HG02852 (cell line): ENCODE measurements around the gene BGN.

Experiments
- ATAC-seq: cut with Tn5 transposase; IDR thresholded peaks from one replicate; pipeline ENCODE4 v1.9.1; 2021; ENCODE audit warnings: mild to moderate bottlenecking, moderate library complexity; ENCODE audit not compliant: unreplicated experiment

The BGN gene

GRCh38 chrX:153481043-153481442 lies 13.7 kb upstream of the BGN start:
- no peak for ATAC-seq

- ATAC-seq: no peak
These were observed 12.3 kb upstream of the BGN start for GRCh38 chrX:153482376-153483015.

- ATAC-seq: no peak
These were observed 9.2 kb upstream of the BGN start for GRCh38 chrX:153485396-153486080.

GRCh38 chrX:153486171-153486570 lies 8.6 kb upstream of the BGN start:
- no peak for ATAC-seq

- no peak for ATAC-seq
These were observed 7.1 kb upstream of the BGN start for GRCh38 chrX:153487590-153488071.

GRCh38 chrX:153488231-153488914 lies 6.4 kb upstream of the BGN start:
- ATAC-seq: no peak

GRCh38 chrX:153490217-153490930 lies 4.4 kb upstream of the BGN start:
- ATAC-seq: no peak

- no peak for ATAC-seq
These were observed 3.3 kb upstream of the BGN start for GRCh38 chrX:153491351-153491914.

- ATAC-seq: no peak
These were observed 2.9 kb upstream of the BGN start for GRCh38 chrX:153491918-153492317.

GRCh38 chrX:153492543-153492942 lies 2.2 kb upstream of the BGN start:
- ATAC-seq: no peak

GRCh38 chrX:153493085-153493484 lies 1.7 kb upstream of the BGN start:
- no peak for ATAC-seq

GRCh38 chrX:153494061-153494460 lies 719 bp upstream of the BGN start:
- no peak for ATAC-seq

GRCh38 chrX:153495362-153495751 lies 577 bp downstream of the BGN start:
- ATAC-seq: no peak

- ATAC-seq: no peak
These were observed 1.3 kb downstream of the BGN start for GRCh38 chrX:153495903-153496589.

- no peak for ATAC-seq
These were observed 1.8 kb downstream of the BGN start for GRCh38 chrX:153496590-153496959.

GRCh38 chrX:153498453-153498852 lies 3.7 kb downstream of the BGN start:
- ATAC-seq: no peak

- no peak for ATAC-seq
These were observed 4.6 kb downstream of the BGN start for GRCh38 chrX:153499341-153499740.

- no peak for ATAC-seq
These were observed 5.1 kb downstream of the BGN start for GRCh38 chrX:153499876-153500275.

GRCh38 chrX:153500676-153501280 lies 6.0 kb downstream of the BGN start:
- ATAC-seq: no peak

GRCh38 chrX:153501530-153501929 lies 6.8 kb downstream of the BGN start:
- no peak for ATAC-seq
